HS-27A (cell line): ENCODE results near the gene SLC1A4.
A peak's percentile ranks its signal among the peaks of the same experiment; 100 is the strongest.

Source experiments
- DNase-seq: peaks from one replicate; pipeline ENCODE4 v3.0.0-alpha.2; 2012; ENCODE audit warnings: low read depth, missing footprints

The SLC1A4 gene

DNA sequence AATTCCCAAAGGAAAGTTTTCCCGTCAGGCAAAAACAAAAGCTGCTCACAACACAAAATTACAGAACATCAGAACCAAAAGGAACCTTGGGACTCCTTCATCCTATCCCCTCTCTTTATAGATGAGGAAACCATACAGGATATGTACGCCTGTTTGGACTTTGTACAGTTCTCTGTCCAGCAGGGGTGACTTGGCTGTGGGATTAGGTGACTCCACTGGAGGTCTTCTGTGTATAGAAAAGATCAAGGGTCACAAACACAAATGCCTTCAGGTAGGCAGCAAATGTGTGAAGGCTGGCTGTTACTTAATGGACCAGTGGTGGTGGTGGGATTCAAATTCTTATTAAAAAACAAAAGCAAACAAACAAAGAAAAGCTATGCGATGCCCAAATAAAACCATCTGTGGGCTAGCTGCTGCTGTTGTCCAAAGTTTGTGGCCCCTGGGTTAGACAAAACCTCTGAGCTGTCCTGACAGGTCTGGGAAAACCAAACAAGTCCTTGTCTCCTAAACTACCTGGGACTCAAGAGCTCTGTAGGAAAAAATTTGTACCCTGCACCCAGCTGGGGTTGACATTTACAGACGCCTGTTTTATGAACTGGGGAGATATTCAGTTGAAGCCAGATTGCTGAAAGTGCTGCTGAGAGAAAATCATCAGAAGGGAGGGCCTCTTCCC, 65.7 kb downstream of the SLC1A4 start:
- no peak for DNase-seq

DNA sequence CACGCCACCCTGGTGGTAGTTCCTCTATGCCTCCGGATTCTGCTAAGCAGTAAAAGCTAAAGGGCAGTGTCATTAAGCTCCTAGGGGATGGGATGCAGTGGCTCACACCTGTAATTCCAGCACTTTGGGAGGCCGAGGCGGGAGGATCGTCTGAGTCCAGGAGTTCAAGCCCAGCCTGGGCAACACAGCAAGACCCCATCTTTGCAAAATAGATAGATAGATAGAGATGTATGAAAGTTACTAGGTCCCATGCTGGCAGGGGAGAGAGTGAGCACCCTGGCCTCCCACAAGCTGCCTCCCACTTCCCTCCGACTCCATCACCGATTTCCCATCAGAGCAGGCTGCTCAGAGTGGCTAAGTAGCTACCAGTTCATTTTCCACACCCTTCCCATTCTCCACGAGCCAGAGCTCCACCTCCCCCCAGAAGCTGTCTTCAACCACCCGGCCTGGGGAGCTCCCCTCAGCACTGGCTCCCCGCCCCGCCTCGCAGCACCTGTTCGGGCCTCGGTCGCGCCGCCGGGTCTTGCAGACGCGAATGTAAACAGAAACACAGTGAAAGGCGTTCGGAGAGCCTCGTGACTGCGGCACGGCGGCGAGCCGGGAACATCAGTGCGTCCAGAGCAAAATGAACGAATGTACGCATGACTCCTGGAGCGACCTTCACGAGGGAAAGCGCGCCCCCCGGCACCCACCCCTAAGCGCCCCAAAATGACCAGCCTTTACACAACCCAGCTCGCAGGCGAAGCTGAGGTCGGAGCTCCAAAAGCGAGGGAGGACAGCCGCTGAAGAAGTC, 66.4 kb downstream of the SLC1A4 start:
- no peak for DNase-seq

- peak; percentile 76 for DNase-seq
Measured at GRCh38 chr2:65056215-65057053, 67.2 kb downstream of the SLC1A4 start, which contains the start of gene CEP68. TSS of gene CEP68 (plus strand) at chr2:65056416. CDS start at chr2:65069445, 13,029 bp downstream.

DNA sequence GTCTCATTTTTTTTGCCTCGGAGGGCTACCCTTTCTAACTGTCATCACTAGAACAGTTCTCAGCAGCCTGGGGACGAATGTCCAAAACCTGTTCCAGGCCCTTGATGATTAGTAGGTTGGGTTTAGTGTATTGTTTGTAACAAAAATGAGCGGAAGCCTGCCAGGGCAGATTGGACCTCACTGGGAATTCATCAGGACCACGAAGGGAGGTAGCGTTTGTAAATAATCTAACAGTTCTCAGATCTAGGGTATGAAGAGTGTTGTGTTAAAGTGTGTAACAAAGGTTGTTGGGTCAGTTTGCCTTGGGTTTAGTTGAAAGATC, 67.8 kb downstream of the SLC1A4 start:
- DNase-seq: no peak

- no peak for DNase-seq
Measured at GRCh38 chr2:65057391-65058052, 68.3 kb downstream of the SLC1A4 start.

- no peak for DNase-seq
Measured at GRCh38 chr2:65059071-65059470, 69.9 kb downstream of the SLC1A4 start.

DNA sequence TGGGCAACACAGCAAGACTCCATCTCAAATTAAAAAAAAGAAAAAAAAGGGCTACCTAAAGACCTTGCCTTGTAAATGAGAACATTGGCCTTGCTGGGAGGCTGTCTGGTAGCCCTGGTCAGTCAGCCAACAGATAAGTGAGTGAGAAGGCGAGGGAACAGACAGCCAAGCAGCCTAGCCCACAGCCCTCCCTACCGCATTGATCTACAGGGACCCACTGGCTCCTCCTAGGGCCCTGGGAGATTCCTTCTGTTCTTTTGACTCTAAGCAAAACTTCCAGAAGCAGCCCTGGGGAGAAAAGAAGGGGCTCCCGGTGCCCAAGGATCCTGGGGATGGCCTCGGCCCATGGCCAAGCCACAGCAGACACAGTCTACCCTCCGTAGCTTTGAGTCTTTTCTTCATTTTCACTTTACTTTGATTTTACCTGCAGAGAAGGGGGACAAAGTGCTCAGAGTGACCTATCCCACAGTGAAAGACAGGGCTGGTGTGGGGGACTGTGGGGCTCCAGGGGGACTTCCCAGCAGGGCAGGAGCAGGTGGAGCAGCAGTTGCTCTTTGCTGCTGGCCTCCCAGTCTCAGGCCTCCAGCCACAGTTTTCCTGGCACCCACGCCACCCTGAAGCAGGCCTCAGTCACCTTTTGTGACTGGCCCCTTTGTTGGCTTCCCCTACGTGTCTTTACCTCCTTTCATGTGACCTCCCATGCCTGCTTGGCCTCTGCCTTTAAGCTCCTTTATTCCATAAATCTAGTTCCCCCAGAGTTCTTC, 72.1 kb downstream of the SLC1A4 start:
- no peak for DNase-seq

DNA sequence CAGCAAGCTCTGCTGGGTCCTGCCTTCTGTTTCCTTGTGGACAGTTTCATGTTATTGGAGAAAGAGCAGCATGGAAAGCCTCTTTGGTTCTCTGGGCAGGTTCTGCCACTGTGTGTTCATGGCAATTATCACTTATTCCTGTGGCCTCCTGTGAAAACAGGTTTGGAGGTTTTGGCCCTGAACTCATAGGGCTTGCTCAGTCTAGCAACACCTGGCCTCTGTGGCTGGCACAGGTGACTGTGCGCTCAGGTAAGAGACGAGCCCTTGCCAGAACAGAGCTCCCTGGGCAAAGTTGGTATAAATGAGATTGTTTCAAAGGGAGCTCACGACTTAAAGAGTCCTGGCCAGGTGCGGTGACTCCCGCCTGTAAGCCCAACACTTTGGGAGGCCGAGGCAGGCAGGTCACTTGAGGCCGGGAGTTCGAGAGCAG, 72.7 kb downstream of the SLC1A4 start:
- no peak for DNase-seq

GRCh38 chr2:65062843-65063825, 73.9 kb downstream of the SLC1A4 start:
- DNase-seq: no peak

DNA sequence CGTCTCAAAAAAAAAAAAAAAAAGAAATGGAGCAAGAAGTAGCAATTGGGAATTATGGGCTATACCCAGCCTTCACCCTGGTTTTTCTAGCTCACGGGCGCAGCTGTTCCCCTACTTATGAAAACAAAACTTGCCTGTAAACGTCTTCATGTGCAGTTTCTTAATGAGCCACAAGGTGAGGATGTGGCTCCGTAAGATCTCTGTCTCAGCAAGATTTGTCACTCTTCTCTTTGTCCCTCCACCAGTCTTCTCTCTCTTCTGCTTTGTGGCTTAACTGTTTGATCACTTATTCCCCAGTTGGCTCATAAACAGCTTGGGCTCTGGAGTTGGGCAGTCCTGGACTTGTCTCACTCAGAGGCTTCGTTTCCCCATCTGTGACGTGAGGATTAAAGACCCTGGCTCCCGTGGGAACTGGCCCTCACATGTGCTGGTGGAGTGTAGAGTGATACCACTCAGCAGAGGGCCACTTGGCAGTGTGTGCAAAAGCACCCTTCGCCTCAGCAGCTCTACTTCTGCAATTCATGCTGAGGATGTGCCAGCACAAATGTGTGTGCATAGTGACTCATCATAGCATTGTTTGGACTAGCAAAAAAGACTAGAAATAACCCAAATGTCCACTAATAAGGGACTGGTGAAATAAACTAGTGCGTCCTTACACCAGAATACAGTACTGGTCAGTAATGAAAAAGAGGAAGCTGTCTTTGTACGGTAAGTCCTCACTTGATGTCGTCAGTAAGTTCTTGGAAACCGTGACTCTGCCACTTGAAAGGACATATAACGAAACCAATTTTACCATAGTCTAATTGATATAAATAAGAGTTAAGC, 75.7 kb downstream of the SLC1A4 start:
- no peak for DNase-seq

- DNase-seq: no peak
Measured at GRCh38 chr2:65067806-65068553, 78.8 kb downstream of the SLC1A4 start.

- DNase-seq: no peak
Measured at GRCh38 chr2:65069439-65069824, 80.2 kb downstream of the SLC1A4 start.

DNA sequence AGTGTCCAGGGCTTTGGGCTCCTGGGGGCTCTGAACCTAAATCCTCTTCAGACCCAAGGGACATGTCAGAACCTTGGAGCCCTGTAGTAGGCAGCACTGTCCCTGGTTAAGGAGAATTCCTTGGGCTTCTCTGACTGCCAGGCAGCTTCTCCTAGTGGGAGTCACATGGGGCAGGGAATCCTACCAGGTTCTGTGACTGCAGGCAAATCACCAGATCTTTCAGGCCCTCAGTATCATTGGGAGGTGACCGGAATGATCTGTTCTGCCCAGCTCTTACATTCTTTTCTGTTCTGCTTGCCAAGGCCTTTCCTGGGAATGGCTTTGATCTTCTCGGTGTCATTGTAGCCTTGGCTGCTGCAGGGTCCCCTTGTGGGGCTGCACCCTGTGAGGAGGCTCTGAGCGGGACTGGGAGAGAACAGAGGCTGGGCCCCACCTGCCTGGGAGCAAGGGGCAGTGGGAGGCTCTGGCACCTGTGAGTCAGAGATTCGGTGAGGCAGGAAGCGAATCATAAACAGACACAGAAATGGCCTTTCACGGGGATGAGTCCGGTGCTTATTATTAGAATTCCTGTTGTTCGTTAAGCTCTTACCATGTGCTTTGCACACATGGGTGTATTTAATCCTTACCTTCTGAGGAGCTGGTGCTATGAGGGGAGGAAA, 81.1 kb downstream of the SLC1A4 start:
- DNase-seq: no peak

- DNase-seq: no peak
Measured at GRCh38 chr2:65070856-65071255, 81.7 kb downstream of the SLC1A4 start.

GRCh38 chr2:65071499-65072180, 82.4 kb downstream of the SLC1A4 start:
- DNase-seq: no peak

DNA sequence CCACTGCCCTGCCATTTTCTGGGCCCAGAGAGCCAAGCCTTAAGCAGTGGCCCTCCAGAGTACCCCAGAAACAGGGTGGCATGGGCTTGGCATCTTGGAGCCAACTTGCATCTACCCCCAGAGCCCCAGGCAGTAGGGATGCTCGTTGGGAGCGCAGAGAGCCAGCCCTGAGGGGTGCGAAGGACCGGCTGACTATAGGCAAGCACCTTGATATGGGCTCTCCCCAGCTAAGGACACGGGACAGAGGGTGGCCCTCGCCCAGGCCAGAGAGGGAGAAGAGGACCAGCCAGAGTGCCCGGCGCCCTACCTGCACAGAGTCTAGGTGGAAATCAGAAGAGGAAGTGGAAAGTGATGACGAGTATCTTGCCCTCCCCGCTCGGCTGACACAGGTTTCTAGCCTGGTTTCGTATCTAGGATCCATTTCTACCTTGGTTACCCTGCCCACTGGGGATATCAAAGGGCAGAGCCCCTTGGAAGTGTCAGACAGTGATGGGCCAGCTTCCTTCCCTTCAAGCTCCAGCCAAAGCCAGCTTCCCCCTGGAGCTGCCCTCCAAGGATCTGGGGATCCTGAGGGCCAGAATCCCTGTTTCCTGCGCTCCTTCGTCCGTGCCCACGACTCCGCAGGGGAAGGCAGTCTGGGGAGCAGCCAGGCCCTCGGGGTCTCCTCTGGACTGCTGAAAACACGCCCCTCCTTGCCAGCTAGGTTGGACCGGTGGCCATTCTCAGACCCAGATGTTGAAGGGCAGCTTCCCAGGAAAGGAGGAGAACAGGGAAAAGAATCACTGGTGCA, 83.2 kb downstream of the SLC1A4 start:
- no peak for DNase-seq
